Smooth muscle cell (in vitro differentiated cells): ENCODE data around the gene GIMAP7. TPM values are rescaled to one million over a fixed set of nuclear protein-coding genes. Genes with fewer than 3 reads are reported as not detected.

Source experiments
- DNase-seq: peaks from one replicate; lab custom pipeline; 2025; ENCODE audit not compliant: unreplicated experiment; lab: John Stamatoyannopoulos, UW
- H2AFZ ChIP-seq: fragments of 200-600 bp; sonication (generic); 2 replicates; pipeline ENCODE4 v1.6.0; 2016; ENCODE audit warnings: antibody characterized with exemption, low read depth, mild to moderate bottlenecking
- H3F3A ChIP-seq: fragments of 200-600 bp; sonication (generic); 2 replicates; pipeline ENCODE4 v1.6.0; 2017; ENCODE audit warnings: antibody characterized with exemption, low read depth
- H3K27ac ChIP-seq: fragments of 200-600 bp; sonication (generic); 2 replicates; pipeline ENCODE4 v1.5.1; 2016; ENCODE audit warnings: low read depth, mild to moderate bottlenecking
- H3K27me3 ChIP-seq: fragments of 200-600 bp; sonication (generic); 2 replicates; pipeline ENCODE4 v1.6.1; 2016; ENCODE audit warnings: low read depth, mild to moderate bottlenecking
- H3K36me3 ChIP-seq: fragments of 200-600 bp; sonication (generic); 2 replicates; pipeline ENCODE4 v1.5.1; 2016; ENCODE audit warnings: low read depth
- H3K4me1 ChIP-seq: fragments of 200-600 bp; sonication (generic); 2 replicates; pipeline ENCODE4 v1.5.1; 2016; ENCODE audit warnings: low read depth
- H3K4me2 ChIP-seq: fragments of 200-600 bp; sonication (generic); 2 replicates; pipeline ENCODE4 v1.6.0; 2016; ENCODE audit warnings: mild to moderate bottlenecking
- H3K4me3 ChIP-seq: fragments of 200-600 bp; sonication (generic); 2 replicates; pipeline ENCODE4 v1.5.1; 2016; ENCODE audit warnings: mild to moderate bottlenecking
- H3K79me2 ChIP-seq: fragments of 200-600 bp; sonication (generic); 2 replicates; pipeline ENCODE4 v1.6.0; 2016; ENCODE audit warnings: low read depth, mild to moderate bottlenecking
- H3K9ac ChIP-seq: fragments of 200-600 bp; sonication (generic); 2 replicates; pipeline ENCODE4 v1.6.0; 2016; ENCODE audit warnings: low read depth
- H3K9me3 ChIP-seq: fragments of 200-600 bp; sonication (generic); replicated peaks from 2 replicates; pipeline ENCODE4 v1.5.1; 2016; ENCODE audit warnings: low read depth
- H4K20me1 ChIP-seq: fragments of 200-600 bp; sonication (generic); 2 replicates; pipeline ENCODE4 v1.6.0; 2016; ENCODE audit warnings: low read depth
- WGBS: methylation state at CpG from one replicate; pipeline ENCODE4 v1.1.7; 2016; ENCODE audit warnings: low lambda C conversion rate; 5-methylcytosine and 5-hydroxymethylcytosine counted together
- polyA plus RNA-seq: library from polyadenylated mRNA; unstranded; fragments of >200 nt; fragmentation: Nextera tagmentation; extraction: Ambion mirVana; gene quantifications from 2 replicates; pipeline ENCODE4 v1.2.1, GENCODE V29; 2016
- total RNA-seq: library from RNA; depleted of rRNA; stranded (reverse); fragments of >200 nt; gene quantifications from 2 replicates; pipeline ENCODE4 v1.2.3, GENCODE V29; 2014
- TF ChIP-seq, protein P1 (sequence below): fragments of 200-600 bp; sonication (generic); IDR thresholded peaks from 2 replicates; pipeline ENCODE4 v1.5.1; 2017; ENCODE audit warnings: borderline replicate concordance, mild to moderate bottlenecking, antibody characterized with exemption; ENCODE audit not compliant: insufficient read depth, poor library complexity, severe bottlenecking

The GIMAP7 gene
- total and polyA plus RNA-seq, 2 experiments from 2014 or later: not detected

DNA sequence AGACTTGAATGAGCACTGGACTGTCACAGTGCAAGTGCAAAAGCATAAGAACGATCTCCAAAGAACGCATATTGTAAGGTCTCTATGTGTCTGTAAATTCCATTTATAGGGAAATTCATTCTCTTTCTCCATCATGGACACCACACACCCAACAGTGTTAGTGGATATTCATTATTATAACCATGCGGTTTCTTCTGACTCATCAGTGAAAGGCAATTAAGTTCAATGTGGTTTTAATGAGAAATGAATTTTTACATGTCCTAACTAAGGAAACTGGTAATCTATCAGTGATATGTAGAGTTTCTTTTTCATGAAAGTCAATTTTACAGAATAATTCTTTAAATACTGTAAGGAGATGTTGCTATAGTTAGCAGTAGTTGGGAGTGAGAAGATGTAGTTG lies 38.4 kb upstream of the GIMAP7 start:
- TF ChIP-seq, protein P1, sequence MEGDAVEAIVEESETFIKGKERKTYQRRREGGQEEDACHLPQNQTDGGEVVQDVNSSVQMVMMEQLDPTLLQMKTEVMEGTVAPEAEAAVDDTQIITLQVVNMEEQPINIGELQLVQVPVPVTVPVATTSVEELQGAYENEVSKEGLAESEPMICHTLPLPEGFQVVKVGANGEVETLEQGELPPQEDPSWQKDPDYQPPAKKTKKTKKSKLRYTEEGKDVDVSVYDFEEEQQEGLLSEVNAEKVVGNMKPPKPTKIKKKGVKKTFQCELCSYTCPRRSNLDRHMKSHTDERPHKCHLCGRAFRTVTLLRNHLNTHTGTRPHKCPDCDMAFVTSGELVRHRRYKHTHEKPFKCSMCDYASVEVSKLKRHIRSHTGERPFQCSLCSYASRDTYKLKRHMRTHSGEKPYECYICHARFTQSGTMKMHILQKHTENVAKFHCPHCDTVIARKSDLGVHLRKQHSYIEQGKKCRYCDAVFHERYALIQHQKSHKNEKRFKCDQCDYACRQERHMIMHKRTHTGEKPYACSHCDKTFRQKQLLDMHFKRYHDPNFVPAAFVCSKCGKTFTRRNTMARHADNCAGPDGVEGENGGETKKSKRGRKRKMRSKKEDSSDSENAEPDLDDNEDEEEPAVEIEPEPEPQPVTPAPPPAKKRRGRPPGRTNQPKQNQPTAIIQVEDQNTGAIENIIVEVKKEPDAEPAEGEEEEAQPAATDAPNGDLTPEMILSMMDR: no peak

DNA sequence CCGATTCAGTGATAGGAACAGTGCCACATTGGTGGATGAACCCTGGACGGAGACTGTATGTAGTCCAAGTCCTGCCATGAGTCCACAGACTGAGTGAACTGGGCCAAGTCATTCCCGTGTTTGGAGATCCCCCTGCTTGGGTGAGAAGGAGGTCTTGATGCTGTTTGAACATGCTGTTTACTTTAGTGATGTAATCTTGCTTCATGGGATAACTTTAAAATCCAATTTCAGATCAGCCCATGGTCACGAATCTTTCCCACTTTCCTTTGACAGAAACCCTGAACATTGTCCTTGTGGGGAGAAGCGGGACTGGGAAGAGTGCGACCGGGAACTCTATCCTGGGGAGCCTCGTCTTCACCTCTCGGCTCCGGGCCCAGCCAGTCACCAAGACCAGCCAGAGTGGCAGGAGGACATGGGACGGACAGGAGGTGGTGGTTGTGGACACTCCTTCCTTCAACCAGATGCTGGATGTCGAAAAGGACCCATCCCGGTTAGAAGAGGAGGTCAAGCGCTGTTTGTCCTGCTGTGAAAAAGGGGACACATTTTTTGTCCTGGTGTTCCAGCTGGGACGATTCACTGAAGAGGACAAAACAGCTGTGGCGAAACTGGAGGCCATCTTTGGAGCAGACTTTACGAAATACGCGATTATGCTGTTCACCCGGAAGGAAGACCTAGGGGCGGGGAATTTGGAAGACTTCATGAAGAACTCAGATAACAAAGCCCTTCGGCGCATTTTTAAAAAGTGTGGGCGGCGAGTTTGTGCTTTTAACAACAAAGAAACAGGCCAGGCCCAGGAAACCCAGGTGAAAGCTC lies 37.6 kb upstream of the GIMAP7 start:
- Histone ChIP-seq H2AFZ (no peak overlapping the region), H3K4me1 (no peaks in the 10 kb centered on the region), H3K4me2 (no peak overlapping the region), H3K79me2 (no peaks in the 10 kb centered on the region), H3K27ac (no peak overlapping the region), H3K4me3 (no peak overlapping the region), H3K27me3 (peaks cover 3% of the 10 kb centered on the region), H3K9ac (no peak overlapping the region), H3K9me3 (no peaks in the 10 kb centered on the region), H3F3A (no peaks in the 10 kb centered on the region), H4K20me1 (no peaks in the 10 kb centered on the region), H3K36me3 (no peaks in the 10 kb centered on the region)
- TF ChIP-seq, protein P1: no peak
- DNase-seq: no peak
- 90% methylated on average over 25 of the region's 25 CpGs for WGBS

More for the DNA sequence above, 38.4 kb upstream of the GIMAP7 start:
- Histone ChIP-seq H3K9me3 (no peaks in the 10 kb centered on the region), H3K4me3 (no peak overlapping the region), H3K27ac (no peak overlapping the region), H3K27me3 (peaks cover 3% of the 10 kb centered on the region), H4K20me1 (no peaks in the 10 kb centered on the region), H3F3A (no peaks in the 10 kb centered on the region), H3K4me2 (no peak overlapping the region), H2AFZ (no peak overlapping the region), H3K9ac (no peak overlapping the region), H3K36me3 (no peaks in the 10 kb centered on the region), H3K79me2 (no peaks in the 10 kb centered on the region), H3K4me1 (no peaks in the 10 kb centered on the region)
- WGBS: 95% methylated on average over 3 of the region's 3 CpGs
- no peak for DNase-seq

DNA sequence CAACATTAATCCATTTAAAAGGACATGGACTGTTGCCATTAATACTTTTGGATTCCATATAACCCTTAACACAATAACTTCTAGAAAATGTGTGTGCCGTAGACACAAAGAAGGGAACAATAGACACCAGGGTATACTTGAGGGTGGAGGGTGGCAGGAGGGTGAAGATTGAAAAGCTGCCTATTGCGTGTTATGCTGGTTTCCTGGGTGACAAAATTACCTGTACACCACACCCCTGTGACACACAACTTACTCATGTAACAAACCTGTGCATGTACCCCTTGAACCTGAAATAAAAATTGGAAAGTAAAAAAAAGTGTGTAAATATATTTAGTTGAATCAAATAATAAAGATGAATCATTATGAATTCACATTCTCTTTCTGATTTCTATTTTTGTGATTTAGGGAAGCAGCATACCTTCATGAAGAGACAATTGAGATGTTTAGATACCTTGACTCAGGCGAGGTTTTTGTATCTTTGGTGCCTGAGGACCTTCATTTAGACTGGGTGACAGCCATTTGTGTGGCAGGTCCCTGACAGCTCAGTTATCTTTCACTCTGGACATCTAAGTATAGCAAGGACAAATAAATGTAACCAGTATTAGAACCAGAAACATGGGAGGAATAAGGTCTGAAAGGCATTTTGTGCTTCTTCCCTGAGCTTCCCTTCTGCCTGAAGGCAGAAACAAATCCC lies 35.5 kb upstream of the GIMAP7 start:
- no peaks in the 10 kb centered on the region for H3K79me2 ChIP-seq
- no peak overlapping the region for H3K27ac ChIP-seq
- WGBS: 80% methylated on average over 3 of the region's 3 CpGs
- no peaks in the 10 kb centered on the region for H3F3A ChIP-seq
- no peaks in the 10 kb centered on the region for H4K20me1 ChIP-seq
- DNase-seq: no peak
- H3K4me1 ChIP-seq: no peaks in the 10 kb centered on the region
- no peak overlapping the region for H3K4me3 ChIP-seq
- no peak overlapping the region for H2AFZ ChIP-seq
- H3K9ac ChIP-seq: no peak overlapping the region
- no peak overlapping the region for H3K4me2 ChIP-seq
- H3K9me3 ChIP-seq: no peaks in the 10 kb centered on the region
- TF ChIP-seq, protein P1: no peak
- peaks cover 3% of the 10 kb centered on the region for H3K27me3 ChIP-seq
- no peaks in the 10 kb centered on the region for H3K36me3 ChIP-seq
